GM19239 (cell line): Measurements from ENCODE around the gene PIEZO1.

Experiments
- DNase-seq: peaks from one replicate; pipeline ENCODE4 v3.0.0; 2011; ENCODE audit warnings: low spot score; ENCODE audit not compliant: insufficient read length
- FAIRE-seq: peaks from 2 replicates; lab custom pipeline; 2011; peaks lifted over from hg19 to GRCh38; lab: Jason Lieb, UNC

The PIEZO1 gene

DNA sequence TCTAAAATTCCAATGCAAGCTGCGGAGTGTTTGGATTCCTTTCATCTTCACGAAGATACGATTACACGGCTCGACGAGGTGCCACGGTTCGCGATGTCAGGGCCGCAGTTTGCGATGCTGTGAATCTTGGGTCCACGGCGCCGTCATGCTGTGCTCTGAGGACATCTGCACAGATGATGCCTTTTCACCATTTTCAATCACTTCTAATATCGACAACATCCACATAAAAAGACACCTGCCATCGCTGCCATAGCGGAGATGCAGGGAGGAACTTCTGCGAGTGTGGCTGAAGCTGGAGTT is 33.5 kb upstream of the PIEZO1 start:
- DNase-seq (no peak), FAIRE-seq (no peak)

- FAIRE-seq (no peak), DNase-seq (no peak)
These were observed 33.0 kb upstream of the PIEZO1 start for GRCh38 chr16:88817785-88818574.

- DNase-seq = no peak
- no peak for FAIRE-seq
These were observed 31.9 kb upstream of the PIEZO1 start for GRCh38 chr16:88816736-88817535.

DNA sequence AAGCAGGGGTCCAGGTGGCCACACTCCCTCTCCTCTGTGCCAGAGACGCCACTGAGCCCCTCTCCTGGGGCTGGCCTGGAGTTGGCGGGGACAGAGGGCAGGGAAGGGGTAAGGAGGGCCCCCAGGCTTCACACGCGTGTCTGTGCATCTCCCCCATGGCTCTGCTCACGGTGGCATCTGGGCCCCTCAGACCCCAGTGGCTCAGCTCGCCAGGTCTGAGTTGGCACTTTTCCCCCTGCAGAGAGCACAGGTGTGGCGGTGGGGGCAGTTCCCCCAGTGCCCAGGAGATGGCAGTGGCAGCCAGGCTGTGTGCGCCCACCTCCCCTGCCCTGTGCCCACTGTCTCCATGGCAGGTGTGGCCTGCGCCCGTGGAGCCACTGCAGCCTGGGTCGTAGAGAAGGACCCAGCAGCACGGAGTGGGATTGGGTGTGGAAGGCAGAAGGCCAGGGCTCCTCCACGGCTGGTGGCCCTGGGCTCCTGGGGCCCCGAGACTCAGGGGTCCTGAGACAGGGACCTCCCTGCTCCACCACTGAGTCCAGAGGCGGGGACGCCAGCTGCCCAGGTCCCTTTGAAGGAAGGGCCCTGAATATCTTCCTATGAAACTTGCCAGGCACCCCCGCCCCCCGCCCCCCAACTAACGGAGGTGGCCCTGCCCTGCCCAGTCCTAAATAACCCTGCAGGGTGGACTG is 31.0 kb upstream of the PIEZO1 start:
- DNase-seq (peak; percentile 54), FAIRE-seq (peak; percentile 42)

DNA sequence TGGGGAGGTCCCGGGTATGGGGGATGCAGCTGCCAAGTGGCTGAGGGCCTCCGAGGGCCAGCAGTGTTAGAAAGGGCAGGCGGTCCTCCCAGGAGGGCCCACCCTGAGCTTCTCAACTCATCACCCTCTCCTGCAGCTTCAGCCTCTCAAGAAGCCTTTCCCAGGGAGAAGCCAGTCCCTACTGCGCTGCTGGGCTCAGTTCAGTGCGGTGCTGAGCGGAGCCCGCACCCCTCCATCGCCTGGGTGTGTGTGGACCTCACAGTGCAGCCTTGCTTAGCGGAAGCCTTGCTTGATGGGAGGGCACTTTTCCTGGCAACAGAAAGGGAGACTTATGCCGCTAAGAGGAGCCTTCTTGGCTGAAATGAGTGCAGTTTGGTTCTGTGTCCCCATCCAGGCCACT is 30.2 kb upstream of the PIEZO1 start:
- FAIRE-seq = no peak
- DNase-seq = no peak

DNA sequence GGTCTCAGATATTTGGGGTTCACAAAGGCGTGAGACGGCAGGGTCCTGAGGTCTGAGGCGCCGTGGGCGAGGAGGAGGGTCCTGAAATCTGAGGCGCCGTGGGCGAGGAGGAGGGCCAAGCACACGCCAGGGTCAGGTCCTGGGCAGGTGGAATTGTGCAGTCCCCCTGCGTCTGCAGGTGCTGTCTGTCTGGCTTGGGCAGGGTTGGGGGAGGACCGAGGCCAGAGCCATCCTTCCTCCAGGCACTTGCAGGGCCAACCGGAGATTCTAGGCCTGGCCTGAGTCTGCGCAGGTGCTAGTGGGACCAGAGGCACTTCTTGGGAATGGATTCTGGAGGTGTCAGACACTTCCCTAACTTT is 29.1 kb upstream of the PIEZO1 start:
- no peak for DNase-seq
- FAIRE-seq = no peak

DNA sequence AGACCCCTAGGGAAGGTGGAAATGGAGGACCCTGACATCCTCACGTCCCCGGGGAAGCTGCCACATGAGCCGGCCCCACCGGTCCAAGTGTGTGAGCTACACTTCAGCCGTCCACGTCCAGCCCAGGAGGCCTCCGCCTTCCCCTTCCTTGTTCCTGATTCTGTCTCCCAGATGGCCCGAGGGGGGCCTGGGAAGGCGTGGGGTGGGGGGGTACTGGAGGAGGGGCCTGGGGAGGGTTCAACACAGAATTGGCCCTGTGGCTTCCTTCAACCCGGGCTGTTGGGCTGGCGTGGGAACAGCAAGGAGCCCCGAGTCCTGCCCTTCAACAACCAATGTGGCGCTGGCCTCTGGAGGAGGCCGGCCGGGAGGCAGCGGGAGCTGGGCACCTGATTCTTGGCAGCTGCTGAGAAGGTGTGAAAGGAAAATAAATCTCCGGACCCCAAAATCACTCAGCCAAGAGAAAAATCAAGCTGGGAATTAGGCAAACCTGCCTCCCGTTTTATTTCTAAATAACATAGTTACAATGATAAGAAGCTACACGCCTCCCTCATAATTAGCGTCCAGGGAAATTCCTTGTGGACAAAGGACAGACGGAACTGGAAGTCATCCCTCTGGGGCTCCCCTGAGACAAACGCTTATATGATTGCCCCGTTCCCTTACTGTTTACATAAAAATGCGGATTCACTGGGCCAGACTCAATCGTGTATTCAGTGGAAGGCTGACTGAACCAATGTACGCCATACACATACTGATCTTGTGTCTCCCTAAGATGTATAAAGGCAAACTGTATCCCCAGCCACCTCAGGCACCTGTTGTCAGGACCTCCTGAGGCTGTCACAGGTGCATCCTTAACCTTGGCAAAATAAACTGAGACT is 28.5 kb upstream of the PIEZO1 start:
- FAIRE-seq (no peak), DNase-seq (no peak)

GRCh38 chr16:88812513-88813268 is 27.7 kb upstream of the PIEZO1 start:
- FAIRE-seq (peak; percentile 14), DNase-seq (no peak)

DNA sequence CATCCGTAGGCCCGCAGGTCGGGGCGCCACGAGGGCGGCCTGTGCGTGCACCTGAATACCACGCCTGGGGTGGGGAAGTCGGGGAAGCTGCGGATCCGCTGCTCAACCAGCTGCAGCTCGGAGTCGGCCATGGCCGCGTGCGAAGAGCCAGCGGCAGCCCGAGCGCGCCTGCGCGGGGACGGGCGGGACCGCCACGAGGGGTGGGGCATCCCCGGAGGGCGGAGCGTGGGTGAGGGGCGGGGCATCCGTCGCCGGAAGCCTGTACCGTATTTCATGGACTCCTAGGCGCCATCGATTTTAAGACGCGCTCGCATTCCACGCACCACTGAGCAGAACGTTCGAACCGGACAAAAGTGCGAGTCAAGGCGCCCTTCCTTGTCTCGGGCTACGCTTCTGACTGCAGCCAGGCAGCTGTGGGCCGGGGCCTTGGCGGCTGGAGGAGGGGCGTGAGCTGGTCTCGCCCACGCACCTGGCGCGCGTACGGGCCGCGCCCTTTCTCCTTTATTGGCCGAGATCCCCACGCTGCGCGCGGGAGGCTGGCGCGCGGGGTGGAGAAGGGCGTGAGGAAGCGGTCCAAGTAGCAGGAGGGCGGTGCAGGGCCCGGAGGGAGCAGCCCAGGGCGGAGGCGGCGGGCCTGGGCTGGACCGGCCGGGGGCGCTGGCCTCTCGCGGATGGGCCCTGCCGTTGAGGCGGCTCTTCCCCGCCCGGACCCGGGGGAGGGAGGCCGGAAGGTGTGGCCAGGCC is 26.9 kb upstream of the PIEZO1 start, which contains the start of gene APRT:
TSS of gene APRT (minus strand) at position 160 of the 744 bp plus-strand sequence. CDS start at position 131, 29 bp downstream.
- FAIRE-seq (peak; percentile 86), DNase-seq (peak; percentile 94)

GRCh38 chr16:88810912-88811768 is 26.1 kb upstream of the PIEZO1 start:
- DNase-seq (peak; percentile 85), FAIRE-seq (peak; percentile 77)

DNA sequence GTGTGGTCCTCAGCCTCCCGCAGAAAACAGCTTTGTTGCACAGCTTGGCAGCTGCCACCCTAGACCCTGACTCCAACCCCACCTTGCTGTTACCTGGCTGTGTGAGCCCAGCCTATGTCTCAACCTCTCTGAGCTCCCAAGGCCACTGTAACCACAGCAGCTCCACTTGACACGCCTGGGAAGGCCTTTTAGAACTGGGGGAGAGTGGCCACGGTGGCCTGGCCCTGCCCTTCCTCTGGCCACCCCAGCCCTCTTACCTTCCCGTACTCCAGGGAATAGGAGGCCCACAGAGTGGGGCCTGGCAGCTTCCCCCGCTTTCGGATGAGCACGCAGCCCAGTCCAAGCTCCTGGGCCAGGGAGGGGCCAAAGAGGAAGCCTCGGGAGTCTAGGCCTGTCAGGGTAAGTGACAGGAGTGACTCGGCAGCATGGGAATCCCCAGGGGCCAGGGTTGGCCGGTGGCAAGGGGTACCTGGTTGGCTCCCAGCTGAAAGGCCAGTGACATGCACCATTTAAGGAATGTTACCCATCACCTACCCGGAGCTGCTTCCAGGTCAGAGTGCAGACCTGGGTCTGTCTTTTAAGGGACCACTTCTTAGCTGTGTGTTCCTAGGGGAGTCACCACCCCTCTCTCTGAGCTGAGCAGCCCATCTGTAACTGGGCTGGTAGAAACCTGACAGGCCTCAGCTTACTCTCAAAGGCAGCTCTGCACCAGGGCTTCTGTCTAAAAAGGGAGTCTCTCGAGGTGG is 25.3 kb upstream of the PIEZO1 start:
- DNase-seq = no peak
- FAIRE-seq = no peak

GRCh38 chr16:88809676-88810165 is 24.7 kb upstream of the PIEZO1 start:
- FAIRE-seq (no peak), DNase-seq (no peak)

- FAIRE-seq (no peak), DNase-seq (no peak)
These were observed 24.2 kb upstream of the PIEZO1 start for GRCh38 chr16:88809068-88809675.

- DNase-seq = no peak
These were observed 22.8 kb upstream of the PIEZO1 start for GRCh38 chr16:88807626-88808453.

GRCh38 chr16:88807142-88807625 is 22.2 kb upstream of the PIEZO1 start:
- FAIRE-seq (no peak), DNase-seq (no peak)

More at GRCh38 chr16:88807626-88808453, 22.8 kb upstream of the PIEZO1 start:
- FAIRE-seq = no peak
